Tibial nerve (tissue), 4 donors: ENCODE data around the gene HEPN1. TPM values are rescaled to one million over a fixed set of nuclear protein-coding genes. Genes with fewer than 3 reads are reported as not detected.
A peak's percentile ranks its signal among the peaks of the same experiment; 100 is the strongest.

ENCODE experiments used
- DNase-seq, 2 donors: peaks; one replicate each; pipeline ENCODE4 v3.0.0-alpha.2; 2019; ENCODE audit warnings: low spot score in 2 of 2
- H3K27ac ChIP-seq, 4 donors: fragments of 200-600 bp; sonication (generic) in 3 of 4; one replicate each; pipeline ENCODE4 v1.5.1; 2017 to 2019; ENCODE audit warnings: mild to moderate bottlenecking in 1 of 4
- H3K27me3 ChIP-seq, 2 donors: fragments of 200-600 bp; sonication (generic) in 1 of 2; one replicate each; pipeline versions ENCODE4 v1.5.1 to v1.6.0; 2017 to 2019
- H3K36me3 ChIP-seq, 3 donors: fragments of 200-600 bp; sonication (generic); one replicate each; pipeline ENCODE4 v1.5.1; 2018 to 2019
- H3K4me1 ChIP-seq, 4 donors: fragments of 200-600 bp; sonication (generic) in 3 of 4; one replicate each; pipeline ENCODE4 v1.5.1; 2017 to 2019
- H3K4me3 ChIP-seq, 4 donors: fragments of 200-600 bp; sonication (generic) in 3 of 4; one replicate each; pipeline ENCODE4 v1.5.1; 2017 to 2019; ENCODE audit warnings: mild to moderate bottlenecking in 1 of 4, moderate library complexity in 1 of 4
- H3K9me3 ChIP-seq, 4 donors: fragments of 200-600 bp; sonication (generic) in 3 of 4; one replicate each; pipeline ENCODE4 v1.5.1; 2017 to 2019
- CTCF ChIP-seq, 5 experiments: fragments of 200-600 bp in 3 of 5; fragments of 450-650 bp in 2 of 5; sonication (generic) in 3 of 5; IDR thresholded peaks; one replicate each; pipeline ENCODE4 v1.5.1; 2016 to 2019; ENCODE audit warnings: antibody characterized with exemption in 5 of 5, mild to moderate bottlenecking in 3 of 5, moderate library complexity in 2 of 5
- EP300 ChIP-seq, 2 donors: sonication (generic); formaldehyde crosslinking; IDR thresholded peaks; one replicate each; pipeline ENCODE4 v1.6.1; 2017; ENCODE audit warnings: antibody characterized with exemption in 2 of 2, mild to moderate bottlenecking in 1 of 2
- POLR2A ChIP-seq, 2 donors: fragments of 450-650 bp; IDR thresholded peaks; one replicate each; pipeline ENCODE4 v1.6.1; 2017; ENCODE audit warnings: antibody characterized with exemption in 2 of 2, mild to moderate bottlenecking in 2 of 2, moderate library complexity in 2 of 2
- WGBS, 2 donors: methylation state at CpG; one replicate each; pipeline ENCODE4 v1.1.5; 2018; 5-methylcytosine and 5-hydroxymethylcytosine counted together
- total RNA-seq, 4 donors: library from RNA; depleted of rRNA; stranded (reverse); fragments of >200 nt; gene quantifications; one replicate each; pipeline ENCODE4 v1.1.0, GENCODE V29; 2016

The HEPN1 gene
- total RNA-seq, 4 donors from 2014 or later: not detected

- Histone ChIP-seq H3K4me3 (peak overlapping the region; percentile 21 to 48 (median 44)), H3K36me3 (peaks cover 0 to 11% (median 0%) of the 10 kb centered on the region in 3 donors), H3K27ac (peak overlapping the region in 3 of 4 donors; percentile 62 to 78 (median 69)), H3K9me3 (no peaks in the 10 kb centered on the region), H3K4me1 (peaks cover 0 to 17% (median 0%) of the 10 kb centered on the region in 4 donors), H3K27me3 (no peaks in the 10 kb centered on the region)
- TF ChIP-seq CTCF (IDR thresholded peaks at IDR 0.05) (peak in 1 of 5 experiments; percentile 18), EP300 (IDR thresholded peaks at IDR 0.05) (peak in 1 of 2 donors; percentile 38), POLR2A (IDR thresholded peaks at IDR 0.05) (peak in 1 of 2 donors; percentile 22)
- peak; percentile 27 to 54 for DNase-seq
- WGBS, 2 donors: 6 to 9% methylated on average over 30 to 68 of the region's 82 CpGs
Observed at GRCh38 chr11:124920870-124921609, 2.0 kb downstream of the HEPN1 start.

GRCh38 chr11:124922831-124923230 lies 3.8 kb downstream of the HEPN1 start:
- no peaks in the 10 kb centered on the region for H3K9me3 ChIP-seq
- DNase-seq: no peak
- 86 to 89% methylated on average over 4 of the region's 4 CpGs for WGBS, 2 donors
- H3K27ac ChIP-seq: no peak overlapping the region
- H3K36me3 ChIP-seq: peaks cover 0 to 11% (median 0%) of the 10 kb centered on the region in 3 donors
- H3K4me3 ChIP-seq: no peak overlapping the region
- H3K27me3 ChIP-seq: no peaks in the 10 kb centered on the region
- TF ChIP-seq EP300 (IDR thresholded peaks at IDR 0.05): no peak
- TF ChIP-seq CTCF (IDR thresholded peaks at IDR 0.05): no peak
- no peak for TF ChIP-seq POLR2A (IDR thresholded peaks at IDR 0.05)
- peaks cover 0 to 17% (median 0%) of the 10 kb centered on the region in 4 donors for H3K4me1 ChIP-seq

GRCh38 chr11:124923296-124923695 lies 4.2 kb downstream of the HEPN1 start:
- Histone ChIP-seq H3K4me3 (no peak overlapping the region), H3K9me3 (no peaks in the 10 kb centered on the region), H3K4me1 (peaks cover 0 to 17% (median 0%) of the 10 kb centered on the region in 4 donors), H3K36me3 (peaks cover 0 to 11% (median 0%) of the 10 kb centered on the region in 3 donors), H3K27ac (no peak overlapping the region), H3K27me3 (no peaks in the 10 kb centered on the region)
- no peak for DNase-seq
- TF ChIP-seq EP300 (IDR thresholded peaks at IDR 0.05) (no peak), POLR2A (IDR thresholded peaks at IDR 0.05) (no peak), CTCF (IDR thresholded peaks at IDR 0.05) (no peak)

- no peaks in the 10 kb centered on the region for H3K36me3 ChIP-seq
Observed at GRCh38 chr11:124928942-124929665, 10.1 kb downstream of the HEPN1 start.

More at GRCh38 chr11:124928942-124929665, 10.1 kb downstream of the HEPN1 start:
- 13 to 18% methylated on average over 4 of the region's 4 CpGs for WGBS, 2 donors
- no peak for TF ChIP-seq POLR2A (IDR thresholded peaks at IDR 0.05)
- TF ChIP-seq CTCF (IDR thresholded peaks at IDR 0.05): no peak
- TF ChIP-seq EP300 (IDR thresholded peaks at IDR 0.05): no peak
- no peaks in the 10 kb centered on the region for H3K27me3 ChIP-seq
- no peaks in the 10 kb centered on the region for H3K9me3 ChIP-seq
- H3K4me3 ChIP-seq: no peak overlapping the region
- peak in 1 of 2 donors; percentile 20 for DNase-seq
- peak overlapping the region in 2 of 4 donors; percentile 28 to 42 for H3K27ac ChIP-seq
- peaks cover 0 to 12% (median 0%) of the 10 kb centered on the region in 4 donors for H3K4me1 ChIP-seq
